Stimulated activated naive CD8-positive, alpha-beta T cell treated with anti-CD3 and anti-CD28 coated beads, Interleukin-15, amount 100 ng/mL, for 72 hours (primary cell): ENCODE measurements around the gene SLC35F1.

Experiments
- ATAC-seq: fragments of 150-1000 bp; cut with Tn5 transposase; 2 replicates; pipeline ENCODE4 v1.10.0; 2021; ENCODE audit warnings: mild to moderate bottlenecking, moderate library complexity
- DNase-seq, 2 donors: peaks; one replicate each; pipeline ENCODE4 v3.0.0; 2021 to 2022
- H3K27ac Mint-ChIP-seq, 2 donors: one replicate each; pipeline ENCODE4 v1.8.0; 2022; ENCODE audit warnings: mild to moderate bottlenecking in 2 of 2, mixed read lengths in 2 of 2, moderate library complexity in 2 of 2
- H3K27me3 Mint-ChIP-seq: one replicate; pipeline ENCODE4 v1.8.0; 2022; ENCODE audit warnings: mixed read lengths
- H3K4me1 Mint-ChIP-seq: one replicate; pipeline ENCODE4 v1.8.0; 2022; ENCODE audit warnings: mild to moderate bottlenecking, mixed read lengths
- H3K4me3 Mint-ChIP-seq, 2 donors: one replicate each; pipeline ENCODE4 v1.8.0; 2022; ENCODE audit warnings: mild to moderate bottlenecking in 2 of 2, mixed read lengths in 2 of 2, moderate library complexity in 1 of 2
- H3K9me3 Mint-ChIP-seq, 2 donors: one replicate each; pipeline ENCODE4 v1.8.0; 2022; ENCODE audit warnings: mixed read lengths in 2 of 2

The SLC35F1 gene

GRCh38 chr6:118207947-118208346 is 300.9 kb downstream of the SLC35F1 start:
- Mint-ChIP-seq H3K4me1 (no peaks in the 10 kb centered on the region), H3K9me3 (no peaks in the 10 kb centered on the region), H3K27me3 (no peaks in the 10 kb centered on the region), H3K4me3 (no peak overlapping the region), H3K27ac (no peak overlapping the region)
- ATAC-seq = no peak
- no peak for DNase-seq

GRCh38 chr6:118212451-118213173 is 305.5 kb downstream of the SLC35F1 start:
- Mint-ChIP-seq H3K27me3 (no peaks in the 10 kb centered on the region), H3K9me3 (no peaks in the 10 kb centered on the region), H3K27ac (peak overlapping the region in 1 of 2 donors; percentile 42), H3K4me1 (no peaks in the 10 kb centered on the region), H3K4me3 (no peak overlapping the region)
- no peak for DNase-seq
- ATAC-seq = no peak

GRCh38 chr6:118215269-118215668 is 308.2 kb downstream of the SLC35F1 start:
- no peak for ATAC-seq

GRCh38 chr6:118216751-118217150 is 309.7 kb downstream of the SLC35F1 start:
- no peaks in the 10 kb centered on the region for H3K9me3 Mint-ChIP-seq
- H3K27me3 Mint-ChIP-seq = no peaks in the 10 kb centered on the region
- H3K4me3 Mint-ChIP-seq = no peak overlapping the region
- ATAC-seq (no peak), DNase-seq (no peak)
- H3K4me1 Mint-ChIP-seq = no peaks in the 10 kb centered on the region
- no peak overlapping the region for H3K27ac Mint-ChIP-seq

More at GRCh38 chr6:118215269-118215668, 308.2 kb downstream of the SLC35F1 start:
- no peaks in the 10 kb centered on the region for H3K9me3 Mint-ChIP-seq
- no peaks in the 10 kb centered on the region for H3K27me3 Mint-ChIP-seq
- no peak overlapping the region for H3K4me3 Mint-ChIP-seq
- no peak overlapping the region for H3K27ac Mint-ChIP-seq
- no peaks in the 10 kb centered on the region for H3K4me1 Mint-ChIP-seq
- DNase-seq = no peak

GRCh38 chr6:118218156-118218555 is 311.1 kb downstream of the SLC35F1 start:
- DNase-seq = no peak
- Mint-ChIP-seq H3K27ac (no peak overlapping the region), H3K4me3 (no peak overlapping the region), H3K27me3 (peaks cover under 1% of the 10 kb centered on the region), H3K4me1 (no peaks in the 10 kb centered on the region), H3K9me3 (no peaks in the 10 kb centered on the region)
- no peak for ATAC-seq

GRCh38 chr6:118220429-118221128 is 313.5 kb downstream of the SLC35F1 start:
- Mint-ChIP-seq H3K27me3 (peaks cover 20% of the 10 kb centered on the region), H3K9me3 (no peaks in the 10 kb centered on the region), H3K4me3 (no peak overlapping the region), H3K27ac (no peak overlapping the region), H3K4me1 (no peaks in the 10 kb centered on the region)
- DNase-seq (no peak), ATAC-seq (no peak)

- H3K9me3 Mint-ChIP-seq = no peaks in the 10 kb centered on the region
- no peaks in the 10 kb centered on the region for H3K4me1 Mint-ChIP-seq
- ATAC-seq (no peak), DNase-seq (no peak)
- H3K27ac Mint-ChIP-seq = no peak overlapping the region
- no peak overlapping the region for H3K4me3 Mint-ChIP-seq
- H3K27me3 Mint-ChIP-seq = peaks cover 29% of the 10 kb centered on the region
Observed at GRCh38 chr6:118223316-118223715, 316.3 kb downstream of the SLC35F1 start.

- ATAC-seq (no peak), DNase-seq (no peak)
- no peaks in the 10 kb centered on the region for H3K4me1 Mint-ChIP-seq
- no peak overlapping the region for H3K4me3 Mint-ChIP-seq
- H3K27me3 Mint-ChIP-seq = peaks cover 29% of the 10 kb centered on the region
- no peak overlapping the region for H3K27ac Mint-ChIP-seq
- H3K9me3 Mint-ChIP-seq = no peaks in the 10 kb centered on the region
Observed at GRCh38 chr6:118228886-118229285, 321.8 kb downstream of the SLC35F1 start.

GRCh38 chr6:118240878-118241528 is 333.9 kb downstream of the SLC35F1 start:
- peaks cover 38% of the 10 kb centered on the region for H3K27me3 Mint-ChIP-seq
- no peaks in the 10 kb centered on the region for H3K9me3 Mint-ChIP-seq
- DNase-seq (no peak), ATAC-seq (no peak)
- no peaks in the 10 kb centered on the region for H3K4me1 Mint-ChIP-seq
- H3K27ac Mint-ChIP-seq = no peak overlapping the region
- no peak overlapping the region for H3K4me3 Mint-ChIP-seq

GRCh38 chr6:118246406-118246805 is 339.3 kb downstream of the SLC35F1 start:
- peaks cover 21% of the 10 kb centered on the region for H3K27me3 Mint-ChIP-seq
- no peaks in the 10 kb centered on the region for H3K9me3 Mint-ChIP-seq
- no peak overlapping the region for H3K27ac Mint-ChIP-seq
- H3K4me1 Mint-ChIP-seq = no peaks in the 10 kb centered on the region
- H3K4me3 Mint-ChIP-seq = no peak overlapping the region
- DNase-seq = no peak
- no peak for ATAC-seq

GRCh38 chr6:118248171-118248570 is 341.1 kb downstream of the SLC35F1 start:
- H3K4me3 Mint-ChIP-seq = no peak overlapping the region
- peaks cover 21% of the 10 kb centered on the region for H3K27me3 Mint-ChIP-seq
- ATAC-seq (no peak), DNase-seq (no peak)
- no peaks in the 10 kb centered on the region for H3K9me3 Mint-ChIP-seq
- no peak overlapping the region for H3K27ac Mint-ChIP-seq
- H3K4me1 Mint-ChIP-seq = no peaks in the 10 kb centered on the region

- ATAC-seq = no peak
- peaks cover 12% of the 10 kb centered on the region for H3K27me3 Mint-ChIP-seq
- DNase-seq = no peak
- no peaks in the 10 kb centered on the region for H3K4me1 Mint-ChIP-seq
- no peak overlapping the region for H3K4me3 Mint-ChIP-seq
- H3K9me3 Mint-ChIP-seq = no peaks in the 10 kb centered on the region
- H3K27ac Mint-ChIP-seq = no peak overlapping the region
Observed at GRCh38 chr6:118249680-118250079, 342.6 kb downstream of the SLC35F1 start.

- H3K9me3 Mint-ChIP-seq = no peaks in the 10 kb centered on the region
- ATAC-seq (peak; percentile 49), DNase-seq (no peak)
- no peaks in the 10 kb centered on the region for H3K4me1 Mint-ChIP-seq
- no peak overlapping the region for H3K27ac Mint-ChIP-seq
- H3K27me3 Mint-ChIP-seq = no peaks in the 10 kb centered on the region
- no peak overlapping the region for H3K4me3 Mint-ChIP-seq
Observed at GRCh38 chr6:118252474-118252873, 345.4 kb downstream of the SLC35F1 start.

- Mint-ChIP-seq H3K9me3 (no peaks in the 10 kb centered on the region), H3K4me3 (no peak overlapping the region), H3K27ac (no peak overlapping the region), H3K27me3 (no peaks in the 10 kb centered on the region), H3K4me1 (no peaks in the 10 kb centered on the region)
- no peak for DNase-seq
- no peak for ATAC-seq
Observed at GRCh38 chr6:118253741-118254140, 346.7 kb downstream of the SLC35F1 start.

GRCh38 chr6:118260833-118261232 is 353.8 kb downstream of the SLC35F1 start:
- Mint-ChIP-seq H3K4me1 (no peaks in the 10 kb centered on the region), H3K9me3 (peaks cover 7 to 8% of the 10 kb centered on the region in 2 donors), H3K27ac (no peak overlapping the region), H3K4me3 (no peak overlapping the region), H3K27me3 (no peaks in the 10 kb centered on the region)
- ATAC-seq (no peak), DNase-seq (no peak)

GRCh38 chr6:118263921-118264486 is 356.9 kb downstream of the SLC35F1 start:
- Mint-ChIP-seq H3K4me3 (no peak overlapping the region), H3K27me3 (no peaks in the 10 kb centered on the region), H3K27ac (no peak overlapping the region), H3K9me3 (peaks cover 8 to 9% of the 10 kb centered on the region in 2 donors), H3K4me1 (no peaks in the 10 kb centered on the region)
- DNase-seq (no peak), ATAC-seq (no peak)
